SH-SY5Y (cell line): Measurements from ENCODE around the gene RPS27L.

Experiments
- GATA2 ChIP-seq: IDR thresholded peaks from 2 replicates; pipeline ENCODE4 v1.6.1; 2011; ENCODE audit warnings: mild to moderate bottlenecking, low read depth, low read length
- GATA3 ChIP-seq: IDR thresholded peaks from 2 replicates; pipeline ENCODE4 v1.6.1; 2011; ENCODE audit warnings: low read depth, mild to moderate bottlenecking, low read length, moderate library complexity

DNA sequence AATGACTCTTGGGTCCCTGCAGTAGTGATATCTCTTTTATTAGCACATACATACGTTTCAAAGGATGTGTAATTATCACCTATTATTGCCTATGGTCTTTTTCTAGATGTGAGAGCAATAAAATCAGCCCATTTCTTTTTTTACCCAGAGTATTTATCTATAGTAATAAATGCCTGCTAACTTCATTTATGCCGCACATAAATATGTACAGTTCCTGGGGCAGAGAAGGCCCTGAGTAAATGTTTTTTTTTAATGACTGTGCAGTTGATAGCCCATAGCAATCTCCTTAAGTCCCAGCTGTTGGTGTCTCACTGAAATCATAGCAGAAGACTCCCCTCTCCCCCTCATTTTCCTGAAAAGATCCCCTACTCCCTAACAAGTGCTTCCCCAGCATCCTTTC lies 48.8 kb upstream of the RPS27L start:
- TF ChIP-seq GATA3, result no peak
- no peak for TF ChIP-seq GATA2
